K562 (cell line): ENCODE results near the gene VSIG4. TPM values are rescaled to one million over a fixed set of nuclear protein-coding genes. Genes with fewer than 3 reads are reported as not detected.

Experiments
- ATAC-seq: fragments of 200-7000 bp; cut with Tn5 transposase; 3 replicates; pipeline ENCODE4 v1.9.1; 2020; ENCODE audit warnings: moderate library complexity
- BruUV-seq: library from RNA; stranded (reverse); fragments of 400-500 nt; replicated peaks from 2 replicates; lab custom pipeline; 2021; lab: Mats Ljungman, UMichigan
- CTCF ChIA-PET: fragments of 300-600 bp; formaldehyde crosslinking; extraction: SDS; loops from one replicate; lab custom pipeline; 2021; ENCODE audit warnings: low intra/inter-chr PET ratio; lab: Yijun Ruan, JAX
- POLR2A ChIA-PET: fragments of 300-600, 350-650 bp; sonication (Branson Sonifier 250); formaldehyde crosslinking; extraction: SDS; loops from one replicate; lab custom pipeline; 2021; ENCODE audit warnings: antibody characterized with exemption, inconsistent platforms; lab: Yijun Ruan, JAX
- DNase-seq, 4 experiments: peaks; one replicate each; pipeline versions ENCODE4 v3.0.0 to v3.0.0-alpha.2; 2011 to 2018; ENCODE audit warnings: low spot score in 3 of 4, mixed read lengths in 3 of 4; ENCODE audit errors: extremely low read depth in 1 of 4
- FAIRE-seq: peaks from 2 replicates; lab custom pipeline; 2011; peaks lifted over from hg19 to GRCh38; lab: Jason Lieb, UNC
- H2AFZ ChIP-seq: 2 replicates; pipeline ENCODE4 v1.6.0; 2011; ENCODE audit warnings: low read depth, low read length, control low read depth, inconsistent platforms
- H3K27ac ChIP-seq: fragments of 200-600 bp; 3 replicates; pipeline ENCODE4 v1.8.0; 2011; ENCODE audit warnings: low read depth, mild to moderate bottlenecking, control low read depth, inconsistent platforms, low read length, moderate library complexity, mixed read lengths; ENCODE audit errors: extremely low read depth
- H3K27me3 ChIP-seq, 2 experiments: fragments of 300-600 bp in 1 of 2; 2 replicates in 1 of 2; 3 replicates in 1 of 2; pipeline versions ENCODE4 v1.6.0 to v1.8.0; 2011; ENCODE audit warnings: inconsistent platforms in 2 of 2, low read length in 2 of 2, mild to moderate bottlenecking in 1 of 2, mixed read lengths in 1 of 2, moderate library complexity in 1 of 2; ENCODE audit not compliant: control insufficient read depth in 2 of 2, insufficient read depth in 2 of 2
- H3K36me3 ChIP-seq: fragments of 300-600 bp; 3 replicates; pipeline ENCODE4 v1.8.0; 2011; ENCODE audit warnings: mild to moderate bottlenecking, low read length, inconsistent platforms; ENCODE audit not compliant: control insufficient read depth, insufficient read depth
- H3K4me1 ChIP-seq, 2 experiments: fragments of 200-600 bp in 1 of 2; replicated peaks in 1 of 2; 2 replicates in 1 of 2; 3 replicates in 1 of 2; pipeline versions ENCODE4 v1.5.1 to v1.8.0; 2011; ENCODE audit warnings: inconsistent platforms in 2 of 2, low read length in 2 of 2, mild to moderate bottlenecking in 1 of 2, mixed read lengths in 1 of 2, moderate library complexity in 1 of 2; ENCODE audit not compliant: control insufficient read depth in 2 of 2, insufficient read depth in 2 of 2
- H3K4me2 ChIP-seq: 2 replicates; pipeline ENCODE4 v1.6.1; 2011; ENCODE audit warnings: low read length, control low read depth, inconsistent platforms, mixed read lengths; ENCODE audit not compliant: insufficient read depth
- H3K4me3 ChIP-seq: fragments of 200-600 bp; sonication (generic), shearing (Covaris generic); 2 replicates; pipeline ENCODE4 v1.5.1; 2016; ENCODE audit warnings: control low read depth, inconsistent platforms
- H3K79me2 ChIP-seq: fragments of 200-600 bp; 3 replicates; pipeline ENCODE4 v1.8.0; 2011; ENCODE audit warnings: low read length, inconsistent platforms; ENCODE audit not compliant: control insufficient read depth, insufficient read depth
- H3K9ac ChIP-seq, 2 experiments: 2 replicates each; pipeline versions ENCODE4 v1.6.0 to v1.6.1; 2011; ENCODE audit warnings: low read depth in 2 of 2, low read length in 2 of 2, control low read depth in 1 of 2, inconsistent platforms in 1 of 2, mild to moderate bottlenecking in 1 of 2, mixed read lengths in 1 of 2; ENCODE audit not compliant: insufficient read depth in 1 of 2
- H3K9me1 ChIP-seq: one replicate; pipeline ENCODE4 v1.6.0; 2011; ENCODE audit warnings: inconsistent platforms, mild to moderate bottlenecking, low read length, moderate library complexity; ENCODE audit not compliant: control insufficient read depth, insufficient read depth
- H3K9me3 ChIP-seq: replicated peaks from 2 replicates; pipeline ENCODE4 v1.5.1; 2011; ENCODE audit warnings: low read depth, low read length, inconsistent platforms; ENCODE audit not compliant: control insufficient read depth, insufficient read depth
- H4K20me1 ChIP-seq: replicated peaks from 2 replicates; pipeline ENCODE4 v1.6.1; 2011; ENCODE audit warnings: low read length, inconsistent platforms, mixed read lengths; ENCODE audit not compliant: control insufficient read depth, insufficient read depth
- BACH1 ChIP-seq: fragments of 200-800 bp; sonication (Bioruptor generic); IDR thresholded peaks from 2 replicates; pipeline ENCODE4 v1.6.1; 2016; ENCODE audit warnings: missing genetic modification characterization, missing compliant biosample characterization
- CC2D1A ChIP-seq: fragments of 450-650 bp; IDR thresholded peaks from 2 replicates; pipeline ENCODE4 v1.6.1; 2017; ENCODE audit warnings: mild to moderate bottlenecking
- EHMT2 ChIP-seq: fragments of 450-650 bp; IDR thresholded peaks from 2 replicates; pipeline ENCODE4 v1.6.1; 2018; ENCODE audit warnings: antibody characterized with exemption
- NCOA2 ChIP-seq, 2 experiments: fragments of 450-650 bp; IDR thresholded peaks; 2 replicates each; pipeline ENCODE4 v1.6.1; 2018; ENCODE audit warnings: mild to moderate bottlenecking in 2 of 2, moderate library complexity in 1 of 2; ENCODE audit not compliant: partially characterized antibody in 2 of 2
- RBM25 ChIP-seq: fragments of 200-400 bp; formaldehyde crosslinking; IDR thresholded peaks from 2 replicates; pipeline ENCODE4 v1.6.1; 2018; ENCODE audit warnings: low read length, low read depth, moderate library complexity; ENCODE audit not compliant: severe bottlenecking
- SMARCA5 ChIP-seq: fragments of 450-650 bp; IDR thresholded peaks from 2 replicates; pipeline ENCODE4 v1.6.1; 2016
- SNIP1 ChIP-seq: fragments of 450-650 bp; IDR thresholded peaks from 2 replicates; pipeline ENCODE4 v1.7.1; 2017; ENCODE audit warnings: low read depth, mild to moderate bottlenecking
- SP1 ChIP-seq: sonication (generic); formaldehyde crosslinking; IDR thresholded peaks from 2 replicates; pipeline ENCODE4 v1.8.1; 2022; ENCODE audit warnings: mild to moderate bottlenecking, missing genetic modification reagents
- ZC3H4 ChIP-seq: sonication (generic); formaldehyde crosslinking; IDR thresholded peaks from 2 replicates; pipeline ENCODE4 v1.9.0; 2021; ENCODE audit warnings: missing genetic modification reagents, borderline replicate concordance
- ZKSCAN8 ChIP-seq: fragments of 200-800 bp; sonication (Bioruptor generic); IDR thresholded peaks from 2 replicates; pipeline ENCODE4 v1.6.1; 2016; ENCODE audit warnings: missing genetic modification characterization, missing compliant biosample characterization
- ZNF146 ChIP-seq: IDR thresholded peaks from one replicate; pipeline ENCODE4 v1.6.1; 2018; ENCODE audit warnings: missing compliant biosample characterization; ENCODE audit not compliant: unreplicated experiment
- ZNF354B ChIP-seq: fragments of 250-450 bp; sonication (Bioruptor Pico); IDR thresholded peaks from 2 replicates; pipeline ENCODE4 v1.4.0; 2020
- WGBS: fragments of 100-300 bp; shearing (Covaris generic); methylation state at CpG from one replicate; pipeline ENCODE4 v1.1.6; 2016; ENCODE audit warnings: low coverage, mixed read lengths; ENCODE audit not compliant: insufficient coverage; ENCODE audit errors: missing lambda C conversion rate; 5-methylcytosine and 5-hydroxymethylcytosine counted together
- in situ Hi-C: fragments of 300-500 bp; cut with MboI; formaldehyde crosslinking; loops from 4 replicates; pipeline ENCODE4 v1.15.0; 2018; ENCODE audit warnings: inconsistent platforms, mixed read lengths
- intact Hi-C: fragments of 100-400 bp; cut with micrococcal nuclease; formaldehyde crosslinking; loops from 2 replicates; pipeline ENCODE4 v1.14.2; 2022
- polyA plus RNA-seq, 8 experiments: library from polyadenylated mRNA; depleted of rRNA in 4 of 8; stranded (reverse) in 5 of 8; unstranded in 3 of 8; fragments of >200 nt; fragmentation: Nextera tagmentation in 2 of 8; fragmentation: Illumina TruSeq in 1 of 8; extraction: Ambion mirVana in 2 of 8; extraction: Trizol in 1 of 8; gene quantifications; 2 replicates each; pipeline versions ENCODE4 v1.2.1 to v1.2.3, GENCODE V29; 2011 to 2014; ENCODE audit warnings: inconsistent platforms in 1 of 8, missing spikeins in 1 of 8
- total RNA-seq, 7 experiments: library from RNA; depleted of rRNA in 6 of 7; stranded (reverse); fragments of >200 nt in 6 of 7; fragmentation: Illumina TruSeq in 2 of 7; extraction: Trizol in 2 of 7; gene quantifications; 2 replicates each; pipeline versions ENCODE4 v1.2.1 to v1.2.3, GENCODE V29; 2011 to 2021; ENCODE audit warnings: low replicate concordance in 1 of 7
- TF ChIP-seq, protein P1 (sequence below): fragments of 250-450 bp; sonication (Bioruptor Pico); IDR thresholded peaks from 2 replicates; pipeline ENCODE4 v1.8.0; 2022; ENCODE audit warnings: inconsistent platforms
- TF ChIP-seq, protein P2 (sequence below): sonication (generic); formaldehyde crosslinking; IDR thresholded peaks from 2 replicates; pipeline ENCODE4 v1.8.0; 2022; ENCODE audit warnings: missing genetic modification reagents, mild to moderate bottlenecking, borderline replicate concordance

VSIG4 gene
- total and polyA plus RNA-seq, 9 of the 15 experiments (the other 6 are each of a cell fraction or from before 2014, with no cell fraction given): 0.22 to 1.6 (median 0.46) TPM; not detected in 1

DNA sequence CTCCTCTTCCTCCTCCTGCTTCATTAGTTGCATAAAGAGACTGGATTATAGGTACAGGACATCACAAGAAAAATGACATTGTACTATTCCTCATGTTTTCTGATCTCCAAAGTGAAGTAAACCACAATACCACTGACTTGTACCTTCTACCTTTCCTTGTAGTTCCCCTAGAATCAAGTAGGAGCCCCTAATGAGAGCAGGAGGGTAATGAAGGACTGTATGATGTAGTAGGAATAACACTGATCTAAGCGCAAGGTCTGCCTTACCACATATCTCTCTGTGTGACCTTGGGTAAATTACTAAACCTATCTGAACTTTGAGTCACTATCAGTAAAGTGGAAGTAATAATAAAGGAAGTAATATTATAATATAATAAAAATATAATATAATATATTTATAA, 3.6 kb downstream of the VSIG4 start:
- ATAC-seq (no peak), FAIRE-seq (no peak), DNase-seq (no peak)
- no TSS peak for BruUV-seq
- Histone ChIP-seq H3K27ac (no peak overlapping the region), H3K9me1 (no peaks in the 10 kb centered on the region), H3K79me2 (no peaks in the 10 kb centered on the region), H3K4me2 (no peak overlapping the region), H3K4me3 (no peak overlapping the region), H2AFZ (peak overlapping the region; percentile 56), H3K9me3 (no peaks in the 10 kb centered on the region), H3K4me1 (peaks cover 5 to 18% of the 10 kb centered on the region in 2 experiments), H3K27me3 (no peaks in the 10 kb centered on the region), H3K9ac (no peak overlapping the region), H3K36me3 (no peaks in the 10 kb centered on the region), H4K20me1 (no peaks in the 10 kb centered on the region)
- TF ChIP-seq RBM25: peak; percentile 10
- TF ChIP-seq NCOA2 (IDR thresholded peaks at IDR 0.05; ENCODE audit: partially characterized antibody in 2 of 2): peak in 1 of 2 experiments; percentile 22
- TF ChIP-seq ZC3H4 (CRISPR knock-in tag): no peak
- in situ Hi-C loops (no loop called here), intact Hi-C loops (no loop called here)
- ChIA-PET POLR2A (interaction anchor here (1.2 to 1.5 kb wide), 2 partner anchors 10 to 14 kb away, joined by 3 read pairs; no protein-coding TSS in a partner anchor), CTCF (no interaction called here)
- WGBS: 100% methylated on average over 1 of the region's 1 CpG

DNA sequence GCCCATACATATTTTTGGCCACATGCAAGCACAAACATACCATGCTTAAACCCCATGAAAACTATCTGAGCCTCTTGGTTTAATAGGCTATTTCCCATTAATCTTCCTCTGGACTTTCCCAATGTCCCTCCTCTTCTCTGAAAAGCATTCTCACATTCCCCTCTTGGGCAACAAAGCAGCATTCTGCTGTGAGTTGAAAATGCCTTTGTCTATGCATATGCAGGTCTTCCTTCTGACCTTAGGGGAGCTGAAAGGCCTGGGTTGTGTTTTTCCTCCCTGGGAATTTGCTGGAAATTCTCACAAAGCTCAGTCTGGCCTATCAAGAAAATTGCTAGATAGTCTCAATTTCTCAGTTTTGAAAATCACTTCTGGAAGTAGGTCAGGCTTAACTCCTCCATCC, 4.2 kb downstream of the VSIG4 start:
- intact Hi-C loops: no loop called here
- peak; percentile 70 for FAIRE-seq
- no peak for TF ChIP-seq SNIP1
- TF ChIP-seq ZNF354B: no peak
- TF ChIP-seq SP1 (CRISPR knock-in tag): no peak
- TF ChIP-seq SMARCA5: no peak
- TF ChIP-seq ZNF146 (CRISPR knock-in tag): no peak
- TF ChIP-seq, protein P1, sequence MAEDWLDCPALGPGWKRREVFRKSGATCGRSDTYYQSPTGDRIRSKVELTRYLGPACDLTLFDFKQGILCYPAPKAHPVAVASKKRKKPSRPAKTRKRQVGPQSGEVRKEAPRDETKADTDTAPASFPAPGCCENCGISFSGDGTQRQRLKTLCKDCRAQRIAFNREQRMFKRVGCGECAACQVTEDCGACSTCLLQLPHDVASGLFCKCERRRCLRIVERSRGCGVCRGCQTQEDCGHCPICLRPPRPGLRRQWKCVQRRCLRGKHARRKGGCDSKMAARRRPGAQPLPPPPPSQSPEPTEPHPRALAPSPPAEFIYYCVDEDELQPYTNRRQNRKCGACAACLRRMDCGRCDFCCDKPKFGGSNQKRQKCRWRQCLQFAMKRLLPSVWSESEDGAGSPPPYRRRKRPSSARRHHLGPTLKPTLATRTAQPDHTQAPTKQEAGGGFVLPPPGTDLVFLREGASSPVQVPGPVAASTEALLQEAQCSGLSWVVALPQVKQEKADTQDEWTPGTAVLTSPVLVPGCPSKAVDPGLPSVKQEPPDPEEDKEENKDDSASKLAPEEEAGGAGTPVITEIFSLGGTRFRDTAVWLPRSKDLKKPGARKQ (CRISPR knock-in tag): no peak
- no peak for TF ChIP-seq ZKSCAN8
- TF ChIP-seq, protein P2, sequence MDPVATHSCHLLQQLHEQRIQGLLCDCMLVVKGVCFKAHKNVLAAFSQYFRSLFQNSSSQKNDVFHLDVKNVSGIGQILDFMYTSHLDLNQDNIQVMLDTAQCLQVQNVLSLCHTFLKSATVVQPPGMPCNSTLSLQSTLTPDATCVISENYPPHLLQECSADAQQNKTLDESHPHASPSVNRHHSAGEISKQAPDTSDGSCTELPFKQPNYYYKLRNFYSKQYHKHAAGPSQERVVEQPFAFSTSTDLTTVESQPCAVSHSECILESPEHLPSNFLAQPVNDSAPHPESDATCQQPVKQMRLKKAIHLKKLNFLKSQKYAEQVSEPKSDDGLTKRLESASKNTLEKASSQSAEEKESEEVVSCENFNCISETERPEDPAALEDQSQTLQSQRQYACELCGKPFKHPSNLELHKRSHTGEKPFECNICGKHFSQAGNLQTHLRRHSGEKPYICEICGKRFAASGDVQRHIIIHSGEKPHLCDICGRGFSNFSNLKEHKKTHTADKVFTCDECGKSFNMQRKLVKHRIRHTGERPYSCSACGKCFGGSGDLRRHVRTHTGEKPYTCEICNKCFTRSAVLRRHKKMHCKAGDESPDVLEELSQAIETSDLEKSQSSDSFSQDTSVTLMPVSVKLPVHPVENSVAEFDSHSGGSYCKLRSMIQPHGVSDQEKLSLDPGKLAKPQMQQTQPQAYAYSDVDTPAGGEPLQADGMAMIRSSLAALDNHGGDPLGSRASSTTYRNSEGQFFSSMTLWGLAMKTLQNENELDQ (CRISPR knock-in tag): no peak
- no peak for TF ChIP-seq CC2D1A
- no peak for TF ChIP-seq EHMT2
- no peak for TF ChIP-seq BACH1 (tag)

More for the DNA sequence above, 4.2 kb downstream of the VSIG4 start:
- H3K9me3 ChIP-seq: no peaks in the 10 kb centered on the region
- H3K27ac ChIP-seq: no peak overlapping the region
- H3K79me2 ChIP-seq: no peaks in the 10 kb centered on the region
- POLR2A ChIA-PET: interaction anchor here (1.2 to 1.5 kb wide), 2 partner anchors 9 to 13 kb away, joined by 3 read pairs; no protein-coding TSS in a partner anchor
- BruUV-seq: no TSS peak
- CTCF ChIA-PET: no interaction called here
- no peaks in the 10 kb centered on the region for H3K9me1 ChIP-seq
- no peaks in the 10 kb centered on the region for H3K27me3 ChIP-seq
- H3K9ac ChIP-seq: no peak overlapping the region
- no peak overlapping the region for H3K4me2 ChIP-seq
- H2AFZ ChIP-seq: peak overlapping the region; percentile 56
- DNase-seq (no peak), ATAC-seq (no peak)
- H3K36me3 ChIP-seq: no peaks in the 10 kb centered on the region
- H3K4me3 ChIP-seq: no peak overlapping the region
- peaks cover 5 to 24% of the 10 kb centered on the region in 2 experiments for H3K4me1 ChIP-seq
- H4K20me1 ChIP-seq: no peaks in the 10 kb centered on the region
- in situ Hi-C loops: no loop called here
